ENCODE measurements around the gene ANKRD30A. TPM values are rescaled to one million over a fixed set of nuclear protein-coding genes. Genes with fewer than 3 reads are reported as not detected.
"Not testable (repeated sequence)": the region's sequence is repeated elsewhere in the genome, so short reads cannot be mapped to it uniquely, and the experiment has no call there.

ANKRD30A gene
- total RNA-seq, 1 experiment from 2014 or later = not detected

GRCh38 chr10:37344413-37344812, 219.0 kb downstream of the ANKRD30A start:
- no peak for DNase-seq

GRCh38 chr10:37379991-37380390, 254.6 kb downstream of the ANKRD30A start:
- Histone ChIP-seq H3K9ac (ENCODE audit: low read length) (no peak overlapping the region), H3K27me3 (ENCODE audit: low read length) (no peaks in the 10 kb centered on the region), H3K4me2 (ENCODE audit: low read depth, low read length, poor library complexity, severe bottlenecking) (no peak overlapping the region), H4K20me1 (ENCODE audit: insufficient read depth, low read depth, low read length) (no peaks in the 10 kb centered on the region), H3K27ac (ENCODE audit: low read length) (no peak overlapping the region), H3K4me1 (ENCODE audit: low read length) (no peaks in the 10 kb centered on the region), H3K36me3 (ENCODE audit: insufficient read depth, low read length) (no peaks in the 10 kb centered on the region), H3K79me2 (ENCODE audit: low read length) (no peaks in the 10 kb centered on the region), H2AFZ (ENCODE audit: low read length) (no peak overlapping the region), H3K4me3 (ENCODE audit: low read length) (no peak overlapping the region), H3K9me3 (ENCODE audit: low read length) (peaks cover 6% of the 10 kb centered on the region), H3K9me2 (replicated peaks; ENCODE audit: insufficient read depth, low read length) (no peaks in the 10 kb centered on the region)
- no peak for DNase-seq

More at GRCh38 chr10:37344413-37344812, 219.0 kb downstream of the ANKRD30A start:
- Histone ChIP-seq H3K4me3 (ENCODE audit: low read length) (no peak overlapping the region), H2AFZ (ENCODE audit: low read length) (no peak overlapping the region), H3K27me3 (ENCODE audit: low read length) (no peaks in the 10 kb centered on the region), H4K20me1 (ENCODE audit: insufficient read depth, low read depth, low read length) (no peaks in the 10 kb centered on the region), H3K9me2 (replicated peaks; ENCODE audit: insufficient read depth, low read length) (no peaks in the 10 kb centered on the region), H3K4me2 (ENCODE audit: low read depth, low read length, poor library complexity, severe bottlenecking) (no peak overlapping the region), H3K27ac (ENCODE audit: low read length) (no peak overlapping the region), H3K79me2 (ENCODE audit: low read length) (no peaks in the 10 kb centered on the region), H3K4me1 (ENCODE audit: low read length) (no peaks in the 10 kb centered on the region), H3K36me3 (ENCODE audit: insufficient read depth, low read length) (no peaks in the 10 kb centered on the region), H3K9ac (ENCODE audit: low read length) (no peak overlapping the region), H3K9me3 (ENCODE audit: low read length) (peaks cover 20% of the 10 kb centered on the region)

- no peak overlapping the region for H3K9ac ChIP-seq (ENCODE audit: low read length)
- no peaks in the 10 kb centered on the region for H4K20me1 ChIP-seq (ENCODE audit: insufficient read depth, low read depth, low read length)
- no peaks in the 10 kb centered on the region for H3K27me3 ChIP-seq (ENCODE audit: low read length)
- H3K9me3 ChIP-seq (ENCODE audit: low read length) = peaks cover 6% of the 10 kb centered on the region
- no peak overlapping the region for H3K4me2 ChIP-seq (ENCODE audit: low read depth, low read length, poor library complexity, severe bottlenecking)
- H3K4me3 ChIP-seq (ENCODE audit: low read length) = no peak overlapping the region
- DNase-seq = no peak
- no peak overlapping the region for H3K27ac ChIP-seq (ENCODE audit: low read length)
- H2AFZ ChIP-seq (ENCODE audit: low read length) = no peak overlapping the region
- no peaks in the 10 kb centered on the region for H3K36me3 ChIP-seq (ENCODE audit: insufficient read depth, low read length)
- no peaks in the 10 kb centered on the region for H3K9me2 ChIP-seq (replicated peaks; ENCODE audit: insufficient read depth, low read length)
- H3K79me2 ChIP-seq (ENCODE audit: low read length) = no peaks in the 10 kb centered on the region
- no peaks in the 10 kb centered on the region for H3K4me1 ChIP-seq (ENCODE audit: low read length)
Observed at GRCh38 chr10:37381271-37381670, 255.9 kb downstream of the ANKRD30A start.

- Histone ChIP-seq H3K27me3 (ENCODE audit: low read length) (no peaks in the 10 kb centered on the region), H3K79me2 (ENCODE audit: low read length) (no peaks in the 10 kb centered on the region), H3K36me3 (ENCODE audit: insufficient read depth, low read length) (no peaks in the 10 kb centered on the region), H3K9ac (ENCODE audit: low read length) (no peak overlapping the region), H3K4me1 (ENCODE audit: low read length) (no peaks in the 10 kb centered on the region), H3K9me3 (ENCODE audit: low read length) (peaks cover 15% of the 10 kb centered on the region), H2AFZ (ENCODE audit: low read length) (no peak overlapping the region), H3K4me3 (ENCODE audit: low read length) (no peak overlapping the region), H3K27ac (ENCODE audit: low read length) (no peak overlapping the region), H3K9me2 (replicated peaks; ENCODE audit: insufficient read depth, low read length) (no peaks in the 10 kb centered on the region), H3K4me2 (ENCODE audit: low read depth, low read length, poor library complexity, severe bottlenecking) (no peak overlapping the region), H4K20me1 (ENCODE audit: insufficient read depth, low read depth, low read length) (no peaks in the 10 kb centered on the region)
- DNase-seq = no peak
Observed at GRCh38 chr10:37384923-37385322, 259.5 kb downstream of the ANKRD30A start.

GRCh38 chr10:37390926-37391325, 265.5 kb downstream of the ANKRD30A start:
- H3K4me3 ChIP-seq (ENCODE audit: low read length) = no peak overlapping the region
- H3K9ac ChIP-seq (ENCODE audit: low read length) = no peak overlapping the region
- H4K20me1 ChIP-seq (ENCODE audit: insufficient read depth, low read depth, low read length) = no peaks in the 10 kb centered on the region

GRCh38 chr10:37400774-37401173, 275.4 kb downstream of the ANKRD30A start:
- H3K36me3 ChIP-seq (ENCODE audit: insufficient read depth, low read length); H3K4me1 ChIP-seq (ENCODE audit: low read length); H2AFZ ChIP-seq (ENCODE audit: low read length); H3K9ac ChIP-seq (ENCODE audit: low read length); H3K4me3 ChIP-seq (ENCODE audit: low read length); H3K9me3 ChIP-seq (ENCODE audit: low read length); H3K27ac ChIP-seq (ENCODE audit: low read length); H3K27me3 ChIP-seq (ENCODE audit: low read length); H3K9me2 ChIP-seq (replicated peaks; ENCODE audit: insufficient read depth, low read length); H4K20me1 ChIP-seq (ENCODE audit: insufficient read depth, low read depth, low read length); H3K4me2 ChIP-seq (ENCODE audit: low read depth, low read length, poor library complexity, severe bottlenecking); DNase-seq; H3K79me2 ChIP-seq (ENCODE audit: low read length): not testable (repeated sequence)

More at GRCh38 chr10:37390926-37391325, 265.5 kb downstream of the ANKRD30A start:
- no peak overlapping the region for H3K27ac ChIP-seq (ENCODE audit: low read length)
- H2AFZ ChIP-seq (ENCODE audit: low read length) = no peak overlapping the region
- no peaks in the 10 kb centered on the region for H3K4me1 ChIP-seq (ENCODE audit: low read length)
- peaks cover 12% of the 10 kb centered on the region for H3K9me3 ChIP-seq (ENCODE audit: low read length)
- no peaks in the 10 kb centered on the region for H3K36me3 ChIP-seq (ENCODE audit: insufficient read depth, low read length)
- no peaks in the 10 kb centered on the region for H3K27me3 ChIP-seq (ENCODE audit: low read length)
- DNase-seq = no peak
- H3K4me2 ChIP-seq (ENCODE audit: low read depth, low read length, poor library complexity, severe bottlenecking) = no peak overlapping the region
- no peaks in the 10 kb centered on the region for H3K9me2 ChIP-seq (replicated peaks; ENCODE audit: insufficient read depth, low read length)
- H3K79me2 ChIP-seq (ENCODE audit: low read length) = no peaks in the 10 kb centered on the region

GRCh38 chr10:37401225-37401624, 275.8 kb downstream of the ANKRD30A start:
- no peak for DNase-seq
- Histone ChIP-seq H3K27ac (ENCODE audit: low read length) (no peak overlapping the region), H3K9me3 (ENCODE audit: low read length) (no peaks in the 10 kb centered on the region), H2AFZ (ENCODE audit: low read length) (no peak overlapping the region), H3K36me3 (ENCODE audit: insufficient read depth, low read length) (no peaks in the 10 kb centered on the region), H3K27me3 (ENCODE audit: low read length) (no peaks in the 10 kb centered on the region), H3K9me2 (replicated peaks; ENCODE audit: insufficient read depth, low read length) (no peaks in the 10 kb centered on the region), H3K4me2 (ENCODE audit: low read depth, low read length, poor library complexity, severe bottlenecking) (no peak overlapping the region), H3K79me2 (ENCODE audit: low read length) (no peaks in the 10 kb centered on the region), H3K9ac (ENCODE audit: low read length) (no peak overlapping the region), H3K4me1 (ENCODE audit: low read length) (no peaks in the 10 kb centered on the region), H4K20me1 (ENCODE audit: insufficient read depth, low read depth, low read length) (no peaks in the 10 kb centered on the region), H3K4me3 (ENCODE audit: low read length) (no peak overlapping the region)

- Histone ChIP-seq H3K27ac (ENCODE audit: low read length) (no peak overlapping the region), H4K20me1 (ENCODE audit: insufficient read depth, low read depth, low read length) (no peaks in the 10 kb centered on the region), H3K79me2 (ENCODE audit: low read length) (no peaks in the 10 kb centered on the region), H3K9me2 (replicated peaks; ENCODE audit: insufficient read depth, low read length) (no peaks in the 10 kb centered on the region), H3K9ac (ENCODE audit: low read length) (no peak overlapping the region), H3K4me2 (ENCODE audit: low read depth, low read length, poor library complexity, severe bottlenecking) (no peak overlapping the region), H3K27me3 (ENCODE audit: low read length) (no peaks in the 10 kb centered on the region), H3K4me3 (ENCODE audit: low read length) (no peak overlapping the region), H3K36me3 (ENCODE audit: insufficient read depth, low read length) (no peaks in the 10 kb centered on the region), H3K4me1 (ENCODE audit: low read length) (no peaks in the 10 kb centered on the region), H3K9me3 (ENCODE audit: low read length) (no peaks in the 10 kb centered on the region), H2AFZ (ENCODE audit: low read length) (no peak overlapping the region)
- DNase-seq = no peak
Observed at GRCh38 chr10:37403776-37404175, 278.4 kb downstream of the ANKRD30A start.

Data from Karpas-422 (cell line).